Neuronal stem cell (in vitro differentiated cells): Measurements from ENCODE around the gene C1orf116.
A peak's percentile ranks its signal among the peaks of the same experiment; 100 is the strongest.

Experiments
- DNase-seq: peaks from one replicate; pipeline ENCODE4 v3.0.0-alpha.2; 2013; ENCODE audit warnings: low spot score
- H2AFZ ChIP-seq: one replicate; pipeline ENCODE4 v1.6.1; 2013; ENCODE audit warnings: mild to moderate bottlenecking, low read length, inconsistent platforms
- H2AK5ac ChIP-seq: 2 replicates; pipeline ENCODE4 v1.6.1; 2013; ENCODE audit warnings: low read depth, mild to moderate bottlenecking, inconsistent platforms, low read length, moderate library complexity, mixed read lengths
- H2BK120ac ChIP-seq: 2 replicates; pipeline ENCODE4 v1.6.1; 2013; ENCODE audit warnings: low read depth, mild to moderate bottlenecking, inconsistent platforms, low read length, moderate library complexity, mixed read lengths
- H2BK12ac ChIP-seq: one replicate; pipeline ENCODE4 v1.6.1; 2013; ENCODE audit warnings: low read length, inconsistent platforms
- H2BK15ac ChIP-seq: 2 replicates; pipeline ENCODE4 v1.6.1; 2013; ENCODE audit warnings: mild to moderate bottlenecking, low read length, inconsistent platforms, mixed read lengths
- H2BK5ac ChIP-seq: one replicate; pipeline ENCODE4 v1.6.1; 2013; ENCODE audit warnings: inconsistent platforms, mild to moderate bottlenecking, low read length, moderate library complexity
- H3K14ac ChIP-seq: one replicate; pipeline ENCODE4 v1.6.1; 2013; ENCODE audit warnings: low read length, inconsistent platforms
- H3K18ac ChIP-seq: 2 replicates; pipeline ENCODE4 v1.6.1; 2013; ENCODE audit warnings: low read length, inconsistent platforms
- H3K23ac ChIP-seq: 2 replicates; pipeline ENCODE4 v1.6.1; 2013; ENCODE audit warnings: low read depth, mild to moderate bottlenecking, mixed read lengths, low read length, inconsistent platforms; ENCODE audit not compliant: poor library complexity
- H3K27ac ChIP-seq: replicated peaks from 3 replicates; pipeline ENCODE4 v1.5.1; 2013; ENCODE audit warnings: low read length, inconsistent platforms
- H3K27me3 ChIP-seq, 3 experiments: 2 replicates each; pipeline ENCODE4 v1.6.1; 2013; ENCODE audit warnings: low read length in 3 of 3, mild to moderate bottlenecking in 2 of 3, inconsistent platforms in 1 of 3, low read depth in 1 of 3, mixed read lengths in 1 of 3, moderate library complexity in 1 of 3; ENCODE audit not compliant: control insufficient read depth in 3 of 3, insufficient read depth in 3 of 3
- H3K36me3 ChIP-seq, 2 donors: replicated peaks in 1 of 2; 2 replicates each; pipeline ENCODE4 v1.6.1; 2013; ENCODE audit warnings: low read length in 2 of 2; ENCODE audit not compliant: control insufficient read depth in 2 of 2, insufficient read depth in 2 of 2
- H3K4ac ChIP-seq: 2 replicates; pipeline ENCODE4 v1.6.1; 2013; ENCODE audit warnings: inconsistent platforms, mild to moderate bottlenecking, low read length, moderate library complexity
- H3K4me1 ChIP-seq, 2 donors: 1 replicate in 1 of 2; 2 replicates in 1 of 2; pipeline ENCODE4 v1.6.1; 2013; ENCODE audit warnings: low read length in 2 of 2, low read depth in 1 of 2; ENCODE audit not compliant: control insufficient read depth in 2 of 2, insufficient read depth in 1 of 2
- H3K4me2 ChIP-seq: one replicate; pipeline ENCODE4 v1.6.1; 2013; ENCODE audit warnings: mild to moderate bottlenecking, low read length, inconsistent platforms; ENCODE audit not compliant: insufficient read depth, poor library complexity, severe bottlenecking
- H3K4me3 ChIP-seq, 2 donors: 2 replicates each; pipeline ENCODE4 v1.5.1; 2013; ENCODE audit warnings: low read length in 2 of 2, mild to moderate bottlenecking in 2 of 2, inconsistent platforms in 1 of 2, moderate library complexity in 1 of 2
- H3K79me1 ChIP-seq: one replicate; pipeline ENCODE4 v1.6.1; 2013; ENCODE audit warnings: low read depth, mild to moderate bottlenecking, inconsistent platforms, low read length, moderate library complexity
- H3K9ac ChIP-seq: one replicate; pipeline ENCODE4 v1.6.1; 2013; ENCODE audit warnings: mild to moderate bottlenecking, low read depth, low read length, inconsistent platforms; ENCODE audit not compliant: poor library complexity
- H3K9me3 ChIP-seq, 2 donors: replicated peaks in 1 of 2; 2 replicates each; pipeline versions ENCODE3 to v1.6.1; 2013; ENCODE audit warnings: low read length in 2 of 2, mild to moderate bottlenecking in 2 of 2, inconsistent platforms in 1 of 2, low read depth in 1 of 2, mixed read lengths in 1 of 2, moderate library complexity in 1 of 2; ENCODE audit not compliant: control insufficient read depth in 2 of 2, insufficient read depth in 1 of 2
- H4K8ac ChIP-seq: one replicate; pipeline ENCODE4 v1.6.1; 2013; ENCODE audit warnings: low read depth, mild to moderate bottlenecking, inconsistent platforms, low read length, moderate library complexity
- H4K91ac ChIP-seq: one replicate; pipeline ENCODE4 v1.6.1; 2013; ENCODE audit warnings: low read length, low read depth, mild to moderate bottlenecking, inconsistent platforms; ENCODE audit not compliant: poor library complexity
- WGBS, 2 donors: extraction: QIAGEN DNeasy Blood & Tissue Kit; methylation state at CpG; one replicate each; pipeline ENCODE4 v1.1.7; 2013; ENCODE audit warnings: missing lambda C conversion rate in 2 of 2, mixed read lengths in 1 of 2; ENCODE audit not compliant: insufficient read length in 2 of 2, insufficient replicate concordance in 1 of 2; ENCODE audit errors: extremely low coverage in 2 of 2; 5-methylcytosine and 5-hydroxymethylcytosine counted together

The C1orf116 gene

DNA sequence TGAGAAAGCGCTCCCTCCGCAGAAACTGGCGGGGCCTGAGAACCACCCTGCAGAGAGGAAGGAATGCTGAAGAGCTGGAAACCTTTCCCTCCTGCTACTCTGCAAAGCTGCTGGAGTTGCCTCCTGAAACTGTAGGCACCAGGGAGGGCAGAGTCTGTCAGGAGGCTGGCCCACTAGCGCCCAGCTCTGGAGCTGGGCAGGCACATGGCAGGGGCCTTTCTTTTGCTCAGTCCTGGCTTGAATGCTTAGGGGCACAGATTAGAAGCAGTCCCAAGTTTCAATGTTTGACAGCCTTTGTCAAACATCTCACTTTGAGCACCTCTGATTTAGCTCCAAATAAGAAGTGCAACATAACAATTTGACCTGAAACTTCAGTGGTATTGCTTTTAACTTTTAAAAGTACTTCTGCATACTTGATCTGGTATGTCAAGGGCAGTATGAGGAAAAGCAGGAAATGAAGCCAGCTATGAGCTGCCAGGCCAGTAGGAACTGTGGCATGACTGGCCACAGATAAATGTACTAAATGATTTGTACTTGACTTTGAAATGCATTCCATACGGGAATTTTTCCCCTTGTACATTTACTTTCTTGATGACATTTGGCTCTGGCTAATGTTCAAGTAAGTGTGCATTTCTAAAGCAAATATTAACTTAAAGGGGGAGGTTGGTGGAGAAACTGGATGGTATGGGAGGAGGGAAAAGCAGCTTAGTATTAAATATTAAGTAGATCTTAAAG is 7.2 kb downstream of the C1orf116 start:
- Histone ChIP-seq H3K14ac (no peak overlapping the region), H3K79me1 (no peaks in the 10 kb centered on the region), H3K36me3 (no peaks in the 10 kb centered on the region), H2BK120ac (no peak overlapping the region), H4K8ac (no peak overlapping the region), H3K27me3 (peaks cover 0 to 49% (median 0%) of the 10 kb centered on the region in 3 experiments), H2AFZ (peak overlapping the region; percentile 93), H4K91ac (no peak overlapping the region), H3K9ac (no peak overlapping the region), H3K4ac (no peak overlapping the region), H3K9me3 (no peaks in the 10 kb centered on the region), H3K4me3 (no peak overlapping the region), H2BK5ac (no peak overlapping the region), H3K27ac (no peak overlapping the region), H3K4me2 (no peak overlapping the region), H3K18ac (no peak overlapping the region), H2BK12ac (no peak overlapping the region), H3K23ac (no peak overlapping the region), H2AK5ac (no peak overlapping the region), H3K4me1 (peaks cover 8 to 9% of the 10 kb centered on the region in 2 donors), H2BK15ac (no peak overlapping the region)
- WGBS, 2 donors, result no CpG with 5 or more reads among the region's 5 CpGs
- DNase-seq, result no peak

DNA sequence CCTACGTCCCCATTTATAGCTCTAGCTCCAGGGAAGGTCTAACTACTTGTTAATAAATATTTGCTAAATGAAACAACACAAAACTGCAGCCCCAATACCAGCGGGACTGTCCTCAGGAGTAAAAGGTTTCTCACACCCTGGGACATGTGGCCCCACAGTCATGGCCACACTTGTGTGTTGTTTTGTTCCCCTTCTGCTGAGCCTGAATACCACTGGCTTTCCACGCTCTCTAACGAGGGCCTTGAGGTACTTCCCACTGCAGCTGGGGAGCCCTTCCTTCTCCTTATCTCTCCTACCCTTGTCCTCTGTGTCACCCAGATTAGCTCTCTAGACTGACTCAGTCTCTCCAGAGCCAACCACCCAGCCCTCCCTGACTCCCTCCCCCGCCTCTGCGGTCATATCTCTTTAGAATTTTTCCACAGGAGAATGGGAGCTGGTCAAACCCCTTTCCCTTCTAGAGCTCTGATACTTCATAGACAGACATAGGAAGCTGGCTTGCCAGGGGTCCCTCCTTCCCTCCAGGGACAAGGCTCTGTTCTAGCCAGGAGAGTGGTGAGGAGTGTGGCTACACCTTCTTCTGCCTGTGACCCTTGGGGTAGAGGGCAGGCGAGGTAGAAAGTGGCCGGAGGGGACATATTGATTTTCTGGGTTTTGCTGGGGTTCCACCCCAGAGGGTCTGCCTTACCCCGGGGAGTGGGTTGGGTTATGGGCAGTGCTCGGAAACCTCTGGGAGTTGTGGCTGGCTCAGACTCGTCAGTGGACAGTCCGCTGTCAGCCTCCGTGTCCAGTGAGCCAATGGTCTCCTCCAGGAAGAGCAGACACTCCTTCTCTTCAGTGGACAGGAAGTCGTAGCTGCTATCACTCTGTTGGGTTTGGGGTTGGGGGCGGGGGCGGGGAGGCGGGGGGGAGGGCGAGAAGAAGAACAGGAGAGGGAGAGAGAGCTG is 8.1 kb downstream of the C1orf116 start:
- H4K91ac ChIP-seq, result no peak overlapping the region
- no peak overlapping the region for H3K4ac ChIP-seq
- peak overlapping the region; percentile 93 for H2AFZ ChIP-seq
- no peak overlapping the region for H3K4me3 ChIP-seq
- H3K9me3 ChIP-seq, result no peaks in the 10 kb centered on the region
- peaks cover 8 to 9% of the 10 kb centered on the region in 2 donors for H3K4me1 ChIP-seq
- peak overlapping the region; percentile 66 for H3K23ac ChIP-seq
- H3K4me2 ChIP-seq, result no peak overlapping the region
- H3K14ac ChIP-seq, result no peak overlapping the region
- H2AK5ac ChIP-seq, result no peak overlapping the region
- no CpG with 5 or more reads among the region's 18 CpGs for WGBS, 2 donors
- no peak overlapping the region for H2BK5ac ChIP-seq
- no peaks in the 10 kb centered on the region for H3K79me1 ChIP-seq
- no peak overlapping the region for H4K8ac ChIP-seq
- H3K27me3 ChIP-seq, result peaks cover 0 to 43% (median 0%) of the 10 kb centered on the region in 3 experiments
- H2BK15ac ChIP-seq, result no peak overlapping the region
- peak overlapping the region; percentile 15 for H3K18ac ChIP-seq
- H3K36me3 ChIP-seq, result no peaks in the 10 kb centered on the region
- no peak overlapping the region for H2BK120ac ChIP-seq
- H3K27ac ChIP-seq, result no peak overlapping the region
- H3K9ac ChIP-seq, result no peak overlapping the region
- DNase-seq, result no peak
- H2BK12ac ChIP-seq, result no peak overlapping the region

DNA sequence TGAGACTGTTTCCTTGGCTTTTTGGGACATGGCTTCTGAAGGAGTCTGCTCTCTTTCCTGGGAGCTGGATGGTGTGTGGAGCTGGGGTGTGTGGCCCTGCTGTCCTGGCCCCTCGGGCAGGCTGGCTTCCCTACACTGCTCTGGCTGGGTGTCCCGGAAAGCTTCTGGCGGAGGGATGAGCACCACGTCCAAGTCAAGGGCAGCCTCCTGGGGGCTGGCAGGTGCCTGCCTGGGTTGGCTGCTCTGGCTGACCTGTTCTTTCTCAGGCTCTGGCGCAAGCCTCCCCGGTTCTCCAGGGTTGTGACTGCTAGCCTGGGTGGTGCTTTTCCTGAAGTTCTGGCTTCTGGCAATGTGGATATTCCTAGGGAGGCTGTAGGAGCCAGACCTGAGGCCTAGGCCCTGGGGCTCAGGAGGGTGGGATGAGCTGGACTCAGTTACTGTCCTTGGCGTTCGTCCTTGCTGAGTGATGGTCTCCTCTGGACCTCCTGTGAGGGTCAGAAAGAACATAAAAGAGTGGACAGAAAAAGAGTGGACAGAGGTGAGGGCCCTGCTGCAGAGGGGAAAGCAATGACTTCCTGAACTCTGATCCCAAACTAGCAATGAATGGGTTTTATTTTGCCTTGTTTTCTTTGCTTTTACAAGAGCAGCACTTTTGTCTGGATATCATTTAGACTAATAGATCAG is 9.4 kb downstream of the C1orf116 start:
- H3K4me3 ChIP-seq, result no peak overlapping the region
- no peak overlapping the region for H4K8ac ChIP-seq
- no peak overlapping the region for H2BK5ac ChIP-seq
- no peak overlapping the region for H4K91ac ChIP-seq
- H3K36me3 ChIP-seq, result no peaks in the 10 kb centered on the region
- H3K4ac ChIP-seq, result no peak overlapping the region
- no peaks in the 10 kb centered on the region for H3K79me1 ChIP-seq
- H3K4me1 ChIP-seq, result peaks cover 8 to 9% of the 10 kb centered on the region in 2 donors
- no peak overlapping the region for H3K9ac ChIP-seq
- no peak overlapping the region for H3K4me2 ChIP-seq
- H2BK12ac ChIP-seq, result no peak overlapping the region
- peaks cover 0 to 45% (median 0%) of the 10 kb centered on the region in 3 experiments for H3K27me3 ChIP-seq
- no peak overlapping the region for H2BK120ac ChIP-seq
- no peak overlapping the region for H2AFZ ChIP-seq
- no peak overlapping the region for H2AK5ac ChIP-seq
- no peak overlapping the region for H3K27ac ChIP-seq
- no peaks in the 10 kb centered on the region for H3K9me3 ChIP-seq
- no peak overlapping the region for H2BK15ac ChIP-seq
- no CpG with 5 or more reads among the region's 8 CpGs for WGBS, 2 donors
- no peak overlapping the region for H3K23ac ChIP-seq
- no peak overlapping the region for H3K18ac ChIP-seq
- no peak for DNase-seq
- no peak overlapping the region for H3K14ac ChIP-seq
